PC-3 (cell line): ENCODE results near the gene CA10.

Experiments
- EZH2 ChIP-seq: fragments of 300-600 bp; sonication (generic); IDR thresholded peaks from one replicate; pipeline ENCODE4 v1.6.1; 2017; ENCODE audit warnings: antibody characterized with exemption, mild to moderate bottlenecking, low read length; ENCODE audit not compliant: unreplicated experiment
- EZH2phosphoT487 ChIP-seq: fragments of 300-600 bp; sonication (generic); IDR thresholded peaks from 2 replicates; pipeline ENCODE4 v1.6.1; 2018; ENCODE audit warnings: mild to moderate bottlenecking, antibody characterized with exemption, low read length, borderline replicate concordance
- TF ChIP-seq, protein P1 (sequence below): fragments of 300-600 bp; sonication (generic); conservative IDR thresholded peaks from 2 replicates; pipeline ENCODE4 v1.5.1; 2017; ENCODE audit warnings: antibody characterized with exemption, low read depth, mild to moderate bottlenecking, low read length

DNA sequence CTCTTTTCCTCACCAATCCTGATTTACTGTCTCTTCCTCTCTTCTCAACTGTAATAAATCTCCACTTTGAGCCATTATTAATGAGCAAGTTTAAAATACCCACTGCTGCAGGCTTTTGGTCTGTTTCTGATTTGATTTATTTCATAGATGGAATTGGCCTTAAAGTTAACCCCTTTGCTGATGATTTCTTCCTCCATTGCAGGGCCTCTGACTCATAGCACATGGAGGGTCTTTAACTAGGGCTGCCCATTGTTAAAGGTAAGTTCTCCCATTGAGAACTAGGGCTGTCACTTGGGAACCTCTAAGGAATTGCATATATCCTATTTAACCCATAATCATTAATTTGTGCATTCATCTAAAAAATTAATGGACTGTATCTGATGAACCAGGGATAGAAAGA, 221.2 kb downstream of the CA10 start:
- TF ChIP-seq, protein P1, sequence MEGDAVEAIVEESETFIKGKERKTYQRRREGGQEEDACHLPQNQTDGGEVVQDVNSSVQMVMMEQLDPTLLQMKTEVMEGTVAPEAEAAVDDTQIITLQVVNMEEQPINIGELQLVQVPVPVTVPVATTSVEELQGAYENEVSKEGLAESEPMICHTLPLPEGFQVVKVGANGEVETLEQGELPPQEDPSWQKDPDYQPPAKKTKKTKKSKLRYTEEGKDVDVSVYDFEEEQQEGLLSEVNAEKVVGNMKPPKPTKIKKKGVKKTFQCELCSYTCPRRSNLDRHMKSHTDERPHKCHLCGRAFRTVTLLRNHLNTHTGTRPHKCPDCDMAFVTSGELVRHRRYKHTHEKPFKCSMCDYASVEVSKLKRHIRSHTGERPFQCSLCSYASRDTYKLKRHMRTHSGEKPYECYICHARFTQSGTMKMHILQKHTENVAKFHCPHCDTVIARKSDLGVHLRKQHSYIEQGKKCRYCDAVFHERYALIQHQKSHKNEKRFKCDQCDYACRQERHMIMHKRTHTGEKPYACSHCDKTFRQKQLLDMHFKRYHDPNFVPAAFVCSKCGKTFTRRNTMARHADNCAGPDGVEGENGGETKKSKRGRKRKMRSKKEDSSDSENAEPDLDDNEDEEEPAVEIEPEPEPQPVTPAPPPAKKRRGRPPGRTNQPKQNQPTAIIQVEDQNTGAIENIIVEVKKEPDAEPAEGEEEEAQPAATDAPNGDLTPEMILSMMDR = no peak
- no peak for TF ChIP-seq EZH2phosphoT487
- TF ChIP-seq EZH2 = no peak
